ENCODE data around the gene MRTFA.

MRTFA gene

GRCh38 chr22:40674274-40674673 is 37.8 kb upstream of the MRTFA start:
- no peak overlapping the region for H3K4me3 ChIP-seq (ENCODE audit: low read depth in 1 of 2, low read length in 2 of 2)
- H3K27me3 ChIP-seq (ENCODE audit: control insufficient read depth in 1 of 2, insufficient read depth in 2 of 2, low read length in 2 of 2) = peaks cover 9% of the 10 kb centered on the region in 2 donors
- no peaks in the 10 kb centered on the region for H3K9me3 ChIP-seq (ENCODE audit: low read length)
- no peaks in the 10 kb centered on the region for H3K36me3 ChIP-seq (ENCODE audit: insufficient read depth, low read length)
- no peak overlapping the region for H3K9ac ChIP-seq (ENCODE audit: low read length)
- peaks cover 1% of the 10 kb centered on the region for H3K4me1 ChIP-seq (ENCODE audit: insufficient read depth, low read length)
- no peak overlapping the region for H3K27ac ChIP-seq (ENCODE audit: low read depth, low read length)

DNA sequence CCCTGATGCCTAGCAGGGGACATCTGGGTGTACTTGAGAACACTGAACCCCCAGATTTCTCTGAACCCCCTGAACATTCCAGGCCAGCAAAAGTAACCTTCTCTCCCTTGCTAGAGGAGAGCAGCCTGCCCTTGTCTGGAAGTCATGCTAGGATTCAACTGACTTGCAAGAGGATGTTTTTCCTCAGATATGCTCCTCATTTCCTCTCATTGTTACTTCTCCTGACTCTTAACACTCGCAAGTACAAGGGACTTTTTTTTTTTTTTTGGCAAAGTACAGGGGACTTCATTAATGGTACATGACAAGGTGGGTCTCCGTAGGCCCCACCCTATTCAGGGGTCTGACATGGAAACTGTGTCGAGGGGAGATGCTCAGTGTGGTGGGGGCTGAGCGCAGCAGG is 36.5 kb upstream of the MRTFA start:
- no peaks in the 10 kb centered on the region for H3K27me3 ChIP-seq (ENCODE audit: control insufficient read depth in 1 of 2, insufficient read depth in 2 of 2, low read length in 2 of 2)
- H3K27ac ChIP-seq (ENCODE audit: low read depth, low read length) = no peak overlapping the region
- no peaks in the 10 kb centered on the region for H3K36me3 ChIP-seq (ENCODE audit: insufficient read depth, low read length)
- no peaks in the 10 kb centered on the region for H3K9me3 ChIP-seq (ENCODE audit: low read length)
- H3K4me1 ChIP-seq (ENCODE audit: insufficient read depth, low read length) = no peaks in the 10 kb centered on the region
- H3K9ac ChIP-seq (ENCODE audit: low read length) = no peak overlapping the region
- H3K4me3 ChIP-seq (ENCODE audit: low read depth in 1 of 2, low read length in 2 of 2) = no peak overlapping the region

GRCh38 chr22:40671796-40672360 is 35.4 kb upstream of the MRTFA start:
- no peak overlapping the region for H3K9ac ChIP-seq (ENCODE audit: low read length)
- no peaks in the 10 kb centered on the region for H3K36me3 ChIP-seq (ENCODE audit: insufficient read depth, low read length)
- no peak overlapping the region for H3K4me3 ChIP-seq (ENCODE audit: low read depth in 1 of 2, low read length in 2 of 2)
- no peak overlapping the region for H3K27ac ChIP-seq (ENCODE audit: low read depth, low read length)
- H3K9me3 ChIP-seq (ENCODE audit: low read length) = no peaks in the 10 kb centered on the region
- peaks cover 1% of the 10 kb centered on the region for H3K4me1 ChIP-seq (ENCODE audit: insufficient read depth, low read length)
- no peaks in the 10 kb centered on the region for H3K27me3 ChIP-seq (ENCODE audit: control insufficient read depth in 1 of 2, insufficient read depth in 2 of 2, low read length in 2 of 2)

DNA sequence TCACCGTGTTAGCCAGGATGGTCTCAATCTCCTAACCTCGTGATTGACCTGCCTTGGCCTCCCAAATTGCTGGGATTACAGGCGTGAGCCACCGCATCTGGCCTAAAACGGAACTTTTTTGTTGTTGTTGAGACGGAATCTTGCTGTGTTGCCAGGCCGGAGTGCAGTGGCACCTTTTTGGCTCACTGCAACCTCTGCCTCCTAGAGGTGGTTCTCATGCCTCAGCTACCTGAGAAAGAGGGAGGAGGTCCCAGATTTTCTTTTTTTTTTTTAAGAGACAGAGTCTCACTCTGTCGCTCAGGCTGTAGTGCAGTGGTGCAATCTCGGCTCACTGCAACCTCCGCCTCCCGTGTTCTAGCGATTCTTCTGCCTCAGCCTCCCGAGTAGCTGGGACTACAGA is 34.9 kb upstream of the MRTFA start:
- no peaks in the 10 kb centered on the region for H3K9me3 ChIP-seq (ENCODE audit: low read length)
- H3K36me3 ChIP-seq (ENCODE audit: insufficient read depth, low read length) = no peaks in the 10 kb centered on the region

GRCh38 chr22:40670058-40670457 is 33.5 kb upstream of the MRTFA start:
- no peak overlapping the region for H3K27ac ChIP-seq (ENCODE audit: low read depth, low read length)
- H3K4me3 ChIP-seq (ENCODE audit: low read depth in 1 of 2, low read length in 2 of 2) = no peak overlapping the region
- H3K36me3 ChIP-seq (ENCODE audit: insufficient read depth, low read length) = no peaks in the 10 kb centered on the region
- H3K9me3 ChIP-seq (ENCODE audit: low read length) = no peaks in the 10 kb centered on the region
- H3K4me1 ChIP-seq (ENCODE audit: insufficient read depth, low read length) = peaks cover 19% of the 10 kb centered on the region
- H3K27me3 ChIP-seq (ENCODE audit: control insufficient read depth in 1 of 2, insufficient read depth in 2 of 2, low read length in 2 of 2) = no peaks in the 10 kb centered on the region
- no peak overlapping the region for H3K9ac ChIP-seq (ENCODE audit: low read length)

More for the DNA sequence above, 34.9 kb upstream of the MRTFA start:
- Histone ChIP-seq H3K4me3 (ENCODE audit: low read depth in 1 of 2, low read length in 2 of 2) (no peak overlapping the region), H3K27ac (ENCODE audit: low read depth, low read length) (no peak overlapping the region), H3K27me3 (ENCODE audit: control insufficient read depth in 1 of 2, insufficient read depth in 2 of 2, low read length in 2 of 2) (no peaks in the 10 kb centered on the region), H3K9ac (ENCODE audit: low read length) (no peak overlapping the region), H3K4me1 (ENCODE audit: insufficient read depth, low read length) (peaks cover 7% of the 10 kb centered on the region)

- H3K4me3 ChIP-seq (ENCODE audit: low read depth in 1 of 2, low read length in 2 of 2) = no peak overlapping the region
- no peak overlapping the region for H3K27ac ChIP-seq (ENCODE audit: low read depth, low read length)
- peaks cover 24% of the 10 kb centered on the region for H3K4me1 ChIP-seq (ENCODE audit: insufficient read depth, low read length)
Observed at GRCh38 chr22:40668611-40669411, 32.3 kb upstream of the MRTFA start.

GRCh38 chr22:40666151-40666848 is 29.8 kb upstream of the MRTFA start:
- Histone ChIP-seq H3K27me3 (ENCODE audit: control insufficient read depth in 1 of 2, insufficient read depth in 2 of 2, low read length in 2 of 2) (no peaks in the 10 kb centered on the region), H3K4me3 (ENCODE audit: low read depth in 1 of 2, low read length in 2 of 2) (no peak overlapping the region), H3K9ac (ENCODE audit: low read length) (no peak overlapping the region), H3K36me3 (ENCODE audit: insufficient read depth, low read length) (no peaks in the 10 kb centered on the region), H3K4me1 (ENCODE audit: insufficient read depth, low read length) (peaks cover 24% of the 10 kb centered on the region), H3K27ac (ENCODE audit: low read depth, low read length) (no peak overlapping the region), H3K9me3 (ENCODE audit: low read length) (no peaks in the 10 kb centered on the region)

More at GRCh38 chr22:40668611-40669411, 32.3 kb upstream of the MRTFA start:
- Histone ChIP-seq H3K9me3 (ENCODE audit: low read length) (no peaks in the 10 kb centered on the region), H3K9ac (ENCODE audit: low read length) (no peak overlapping the region), H3K36me3 (ENCODE audit: insufficient read depth, low read length) (no peaks in the 10 kb centered on the region), H3K27me3 (ENCODE audit: control insufficient read depth in 1 of 2, insufficient read depth in 2 of 2, low read length in 2 of 2) (no peaks in the 10 kb centered on the region)

DNA sequence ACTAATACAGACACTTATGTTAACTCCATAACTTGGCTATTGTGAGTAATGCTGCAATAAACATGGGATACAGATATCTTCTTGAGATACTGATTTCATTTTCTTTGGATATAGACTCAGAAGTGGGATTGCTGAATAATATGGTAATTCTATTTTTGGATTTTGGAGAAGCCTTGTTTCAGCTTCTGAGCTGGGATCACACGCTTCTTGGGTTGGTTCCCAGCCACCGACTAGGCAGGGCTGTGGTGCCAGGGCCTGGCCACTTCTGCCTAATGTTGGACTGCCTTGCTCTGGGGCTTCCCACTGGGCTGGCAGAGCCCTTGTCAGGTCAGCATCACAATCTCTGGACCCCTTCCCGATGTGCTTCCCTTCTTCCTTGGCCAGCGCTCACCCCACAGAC is 28.8 kb upstream of the MRTFA start:
- no peaks in the 10 kb centered on the region for H3K27me3 ChIP-seq (ENCODE audit: control insufficient read depth in 1 of 2, insufficient read depth in 2 of 2, low read length in 2 of 2)
- no peaks in the 10 kb centered on the region for H3K36me3 ChIP-seq (ENCODE audit: insufficient read depth, low read length)
- H3K27ac ChIP-seq (ENCODE audit: low read depth, low read length) = no peak overlapping the region
- H3K4me1 ChIP-seq (ENCODE audit: insufficient read depth, low read length) = peaks cover 24% of the 10 kb centered on the region
- no peak overlapping the region for H3K9ac ChIP-seq (ENCODE audit: low read length)
- no peak overlapping the region for H3K4me3 ChIP-seq (ENCODE audit: low read depth in 1 of 2, low read length in 2 of 2)
- H3K9me3 ChIP-seq (ENCODE audit: low read length) = no peaks in the 10 kb centered on the region

DNA sequence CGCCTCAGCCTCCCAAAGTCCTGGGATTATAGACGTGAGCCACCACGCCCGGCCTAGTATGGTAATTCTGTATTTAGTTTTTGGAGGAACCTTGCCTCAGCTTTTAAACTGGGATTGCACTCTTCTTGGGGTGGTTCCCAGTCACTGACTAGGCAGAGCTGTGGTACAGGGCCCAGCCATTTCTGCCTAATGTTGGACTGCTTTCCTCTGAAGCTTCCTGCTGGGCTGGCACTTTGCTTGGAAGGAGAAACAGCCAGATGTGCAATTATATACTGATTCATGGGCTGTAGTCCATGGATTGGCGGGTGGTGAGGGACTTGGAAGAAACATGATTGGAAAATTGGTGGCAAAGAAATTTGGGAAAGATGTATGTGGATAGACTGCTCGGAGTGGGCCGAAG is 25.2 kb upstream of the MRTFA start:
- no peak overlapping the region for H3K9ac ChIP-seq (ENCODE audit: low read length)
- no peak overlapping the region for H3K27ac ChIP-seq (ENCODE audit: low read depth, low read length)
- peaks cover 20% of the 10 kb centered on the region for H3K4me1 ChIP-seq (ENCODE audit: insufficient read depth, low read length)
- no peaks in the 10 kb centered on the region for H3K27me3 ChIP-seq (ENCODE audit: control insufficient read depth in 1 of 2, insufficient read depth in 2 of 2, low read length in 2 of 2)
- no peak overlapping the region for H3K4me3 ChIP-seq (ENCODE audit: low read depth in 1 of 2, low read length in 2 of 2)
- H3K9me3 ChIP-seq (ENCODE audit: low read length) = no peaks in the 10 kb centered on the region
- no peaks in the 10 kb centered on the region for H3K36me3 ChIP-seq (ENCODE audit: insufficient read depth, low read length)

- no peaks in the 10 kb centered on the region for H3K36me3 ChIP-seq (ENCODE audit: insufficient read depth, low read length)
- no peaks in the 10 kb centered on the region for H3K9me3 ChIP-seq (ENCODE audit: low read length)
- no peak overlapping the region for H3K4me3 ChIP-seq (ENCODE audit: low read depth in 1 of 2, low read length in 2 of 2)
- H3K27me3 ChIP-seq (ENCODE audit: control insufficient read depth in 1 of 2, insufficient read depth in 2 of 2, low read length in 2 of 2) = no peaks in the 10 kb centered on the region
- no peak overlapping the region for H3K27ac ChIP-seq (ENCODE audit: low read depth, low read length)
- peaks cover 11% of the 10 kb centered on the region for H3K4me1 ChIP-seq (ENCODE audit: insufficient read depth, low read length)
- H3K9ac ChIP-seq (ENCODE audit: low read length) = no peak overlapping the region
Observed at GRCh38 chr22:40660730-40661129, 24.2 kb upstream of the MRTFA start.

GRCh38 chr22:40659166-40659565 is 22.6 kb upstream of the MRTFA start:
- Histone ChIP-seq H3K36me3 (ENCODE audit: insufficient read depth, low read length) (no peaks in the 10 kb centered on the region), H3K4me1 (ENCODE audit: insufficient read depth, low read length) (peaks cover 12% of the 10 kb centered on the region), H3K27ac (ENCODE audit: low read depth, low read length) (no peak overlapping the region), H3K9me3 (ENCODE audit: low read length) (no peaks in the 10 kb centered on the region), H3K9ac (ENCODE audit: low read length) (no peak overlapping the region), H3K27me3 (ENCODE audit: control insufficient read depth in 1 of 2, insufficient read depth in 2 of 2, low read length in 2 of 2) (no peaks in the 10 kb centered on the region), H3K4me3 (ENCODE audit: low read depth in 1 of 2, low read length in 2 of 2) (no peak overlapping the region)

All from muscle layer of colon (tissue), 2 donors.